PFSK-1 (cell line): ENCODE measurements around the gene PRDX3.

ENCODE experiments used
- POLR2AphosphoS5 ChIP-seq: IDR thresholded peaks from 2 replicates; pipeline ENCODE4 v1.6.1; 2012; ENCODE audit warnings: low read depth, mild to moderate bottlenecking, control low read depth, low read length, moderate library complexity
- TAF1 ChIP-seq: IDR thresholded peaks from 2 replicates; pipeline ENCODE4 v1.6.1; 2012; ENCODE audit warnings: low read length, control low read depth, borderline replicate concordance; ENCODE audit not compliant: insufficient read depth

- TF ChIP-seq TAF1 (no peak), POLR2AphosphoS5 (no peak)
Observed at GRCh38 chr10:119132521-119133345, 45.9 kb downstream of the PRDX3 start.
